Measurements from ENCODE around the gene YPEL1.
"Not testable (repeated sequence)": the region's sequence is repeated elsewhere in the genome, so short reads cannot be mapped to it uniquely, and the experiment has no call there.

YPEL1 gene

DNA sequence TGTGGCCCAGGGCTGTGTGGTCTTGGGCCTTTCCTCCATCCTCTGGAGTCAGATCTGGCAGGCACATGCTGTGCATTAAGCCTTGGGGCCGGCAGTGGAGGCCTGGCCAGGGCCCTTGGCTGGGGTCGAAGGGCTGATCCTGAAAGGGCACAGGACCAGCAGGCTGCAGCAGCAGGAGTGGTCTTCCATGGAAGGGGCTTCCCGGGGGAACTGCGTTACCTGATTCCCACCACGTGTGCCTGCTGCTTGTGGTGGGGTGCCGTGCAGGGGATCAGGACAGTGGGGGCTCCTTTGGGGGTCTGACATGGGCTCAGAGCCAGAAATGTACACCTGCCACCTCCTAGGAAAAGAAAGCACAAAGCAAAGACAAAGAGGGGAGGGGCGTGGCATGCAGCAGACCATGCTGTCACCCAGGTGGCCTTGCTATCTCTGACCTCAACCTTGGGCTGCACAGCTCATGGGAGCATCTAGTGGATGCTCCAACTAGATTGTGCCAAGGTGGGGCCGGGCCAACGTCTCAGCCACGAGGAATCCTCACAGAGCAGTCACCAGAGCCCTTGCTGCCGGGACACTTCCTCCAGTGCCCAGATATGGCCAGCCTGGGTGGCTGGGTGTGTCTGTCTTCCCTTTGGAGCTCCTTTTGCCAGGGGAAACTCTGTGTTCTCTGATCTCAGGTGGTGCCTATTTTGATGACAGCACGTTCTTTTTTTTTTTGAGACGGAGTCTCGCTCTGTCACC lies 17.9 kb upstream of the YPEL1 start:
- no peaks in the 10 kb centered on the region for H3K27me3 ChIP-seq (ENCODE audit: control insufficient read depth in 1 of 2, insufficient read depth in 2 of 2, low read length in 2 of 2)
- no peak overlapping the region for H3K9ac ChIP-seq (ENCODE audit: low read depth in 1 of 2, low read length in 2 of 2)
- no peaks in the 10 kb centered on the region for H3K9me3 ChIP-seq (ENCODE audit: control insufficient read depth in 1 of 2, low read length in 2 of 2)
- H3K27ac ChIP-seq (ENCODE audit: low read depth, low read length): no peak overlapping the region
- peaks cover 7 to 19% of the 10 kb centered on the region in 2 donors for H3K4me1 ChIP-seq (ENCODE audit: control insufficient read depth in 1 of 2, insufficient read depth in 2 of 2, low read length in 2 of 2)
- no peak overlapping the region for H3K4me3 ChIP-seq (ENCODE audit: low read depth in 1 of 2, low read length in 2 of 2)
- H3K36me3 ChIP-seq (ENCODE audit: control insufficient read depth in 1 of 2, insufficient read depth in 2 of 2, low read length in 2 of 2): peaks cover 5 to 14% of the 10 kb centered on the region in 2 donors

GRCh38 chr22:21752276-21752675 lies 16.7 kb upstream of the YPEL1 start:
- Histone ChIP-seq H3K9me3 (ENCODE audit: control insufficient read depth in 1 of 2, low read length in 2 of 2) (no peaks in the 10 kb centered on the region), H3K4me1 (ENCODE audit: control insufficient read depth in 1 of 2, insufficient read depth in 2 of 2, low read length in 2 of 2) (peaks cover 7 to 19% of the 10 kb centered on the region in 2 donors), H3K27ac (ENCODE audit: low read depth, low read length) (no peak overlapping the region), H3K27me3 (ENCODE audit: control insufficient read depth in 1 of 2, insufficient read depth in 2 of 2, low read length in 2 of 2) (no peaks in the 10 kb centered on the region), H3K9ac (ENCODE audit: low read depth in 1 of 2, low read length in 2 of 2) (no peak overlapping the region), H3K4me3 (ENCODE audit: low read depth in 1 of 2, low read length in 2 of 2) (no peak overlapping the region), H3K36me3 (ENCODE audit: control insufficient read depth in 1 of 2, insufficient read depth in 2 of 2, low read length in 2 of 2) (peaks cover 1 to 7% of the 10 kb centered on the region in 2 donors)

GRCh38 chr22:21745948-21746347 lies 10.4 kb upstream of the YPEL1 start:
- H3K9ac ChIP-seq (ENCODE audit: low read depth in 1 of 2, low read length in 2 of 2): no peak overlapping the region

DNA sequence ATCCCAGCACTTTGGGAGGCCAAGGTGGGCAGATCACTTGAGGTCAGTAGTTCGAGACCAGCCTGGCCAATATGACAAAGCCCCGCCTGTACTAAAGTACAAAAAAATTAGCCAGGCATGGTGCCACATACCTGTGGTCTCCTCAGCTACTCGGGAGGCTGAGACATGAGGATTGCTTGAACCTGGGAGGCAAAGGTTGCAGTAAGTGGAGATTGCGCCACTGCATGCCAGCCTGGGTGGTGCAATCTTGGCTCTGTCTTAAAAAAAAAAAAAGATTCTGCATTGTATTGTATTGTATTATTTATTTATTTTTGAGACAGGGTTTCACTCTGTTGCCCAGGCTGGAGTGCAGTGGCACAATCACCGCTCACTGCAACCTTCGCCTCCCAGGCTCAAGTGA lies 9.3 kb upstream of the YPEL1 start:
- not testable (repeated sequence) for H3K36me3 ChIP-seq (ENCODE audit: control insufficient read depth in 1 of 2, insufficient read depth in 2 of 2, low read length in 2 of 2)

More at GRCh38 chr22:21745948-21746347, 10.4 kb upstream of the YPEL1 start:
- no peaks in the 10 kb centered on the region for H3K36me3 ChIP-seq (ENCODE audit: control insufficient read depth in 1 of 2, insufficient read depth in 2 of 2, low read length in 2 of 2)
- no peaks in the 10 kb centered on the region for H3K27me3 ChIP-seq (ENCODE audit: control insufficient read depth in 1 of 2, insufficient read depth in 2 of 2, low read length in 2 of 2)
- H3K27ac ChIP-seq (ENCODE audit: low read depth, low read length): no peak overlapping the region
- H3K9me3 ChIP-seq (ENCODE audit: control insufficient read depth in 1 of 2, low read length in 2 of 2): no peaks in the 10 kb centered on the region
- H3K4me3 ChIP-seq (ENCODE audit: low read depth in 1 of 2, low read length in 2 of 2): no peak overlapping the region
- no peaks in the 10 kb centered on the region for H3K4me1 ChIP-seq (ENCODE audit: control insufficient read depth in 1 of 2, insufficient read depth in 2 of 2, low read length in 2 of 2)

GRCh38 chr22:21741790-21742189 lies 6.2 kb upstream of the YPEL1 start:
- H3K9ac ChIP-seq (ENCODE audit: low read depth in 1 of 2, low read length in 2 of 2): no peak overlapping the region
- no peaks in the 10 kb centered on the region for H3K36me3 ChIP-seq (ENCODE audit: control insufficient read depth in 1 of 2, insufficient read depth in 2 of 2, low read length in 2 of 2)
- H3K27ac ChIP-seq (ENCODE audit: low read depth, low read length): no peak overlapping the region
- no peaks in the 10 kb centered on the region for H3K4me1 ChIP-seq (ENCODE audit: control insufficient read depth in 1 of 2, insufficient read depth in 2 of 2, low read length in 2 of 2)
- no peak overlapping the region for H3K4me3 ChIP-seq (ENCODE audit: low read depth in 1 of 2, low read length in 2 of 2)
- no peaks in the 10 kb centered on the region for H3K27me3 ChIP-seq (ENCODE audit: control insufficient read depth in 1 of 2, insufficient read depth in 2 of 2, low read length in 2 of 2)
- H3K9me3 ChIP-seq (ENCODE audit: control insufficient read depth in 1 of 2, low read length in 2 of 2): no peaks in the 10 kb centered on the region

More for the DNA sequence above, 9.3 kb upstream of the YPEL1 start:
- H3K27ac ChIP-seq (ENCODE audit: low read depth, low read length); H3K4me3 ChIP-seq (ENCODE audit: low read depth in 1 of 2, low read length in 2 of 2); H3K4me1 ChIP-seq (ENCODE audit: control insufficient read depth in 1 of 2, insufficient read depth in 2 of 2, low read length in 2 of 2); H3K27me3 ChIP-seq (ENCODE audit: control insufficient read depth in 1 of 2, insufficient read depth in 2 of 2, low read length in 2 of 2); H3K9ac ChIP-seq (ENCODE audit: low read depth in 1 of 2, low read length in 2 of 2); H3K9me3 ChIP-seq (ENCODE audit: control insufficient read depth in 1 of 2, low read length in 2 of 2): not testable (repeated sequence)

DNA sequence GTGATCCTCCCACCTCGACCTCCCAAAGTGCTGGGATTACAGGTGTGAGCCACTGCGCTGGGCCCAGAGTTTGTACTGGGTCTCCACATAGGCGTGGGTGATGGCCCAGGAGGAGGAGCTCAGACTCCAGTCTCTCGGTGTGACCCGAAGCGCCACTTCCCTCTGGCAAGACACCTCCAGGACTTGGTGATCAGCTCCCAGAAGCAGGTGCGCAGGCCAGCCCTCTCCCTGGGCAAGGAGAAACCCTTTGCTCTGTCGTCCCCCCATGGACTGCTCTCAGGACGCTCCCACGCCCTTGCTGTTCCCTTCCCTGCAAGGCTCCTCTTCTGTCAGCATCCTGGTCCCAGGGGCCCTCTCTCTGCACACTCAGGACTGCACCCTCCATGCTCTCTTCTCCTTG lies 5.5 kb upstream of the YPEL1 start:
- Histone ChIP-seq H3K4me1 (ENCODE audit: control insufficient read depth in 1 of 2, insufficient read depth in 2 of 2, low read length in 2 of 2) (no peaks in the 10 kb centered on the region), H3K4me3 (ENCODE audit: low read depth in 1 of 2, low read length in 2 of 2) (no peak overlapping the region), H3K27ac (ENCODE audit: low read depth, low read length) (no peak overlapping the region), H3K9ac (ENCODE audit: low read depth in 1 of 2, low read length in 2 of 2) (no peak overlapping the region), H3K36me3 (ENCODE audit: control insufficient read depth in 1 of 2, insufficient read depth in 2 of 2, low read length in 2 of 2) (no peaks in the 10 kb centered on the region), H3K9me3 (ENCODE audit: control insufficient read depth in 1 of 2, low read length in 2 of 2) (no peaks in the 10 kb centered on the region), H3K27me3 (ENCODE audit: control insufficient read depth in 1 of 2, insufficient read depth in 2 of 2, low read length in 2 of 2) (no peaks in the 10 kb centered on the region)

- Histone ChIP-seq H3K27me3 (ENCODE audit: control insufficient read depth in 1 of 2, insufficient read depth in 2 of 2, low read length in 2 of 2) (no peaks in the 10 kb centered on the region), H3K36me3 (ENCODE audit: control insufficient read depth in 1 of 2, insufficient read depth in 2 of 2, low read length in 2 of 2) (no peaks in the 10 kb centered on the region), H3K4me3 (ENCODE audit: low read depth in 1 of 2, low read length in 2 of 2) (no peak overlapping the region), H3K27ac (ENCODE audit: low read depth, low read length) (no peak overlapping the region), H3K4me1 (ENCODE audit: control insufficient read depth in 1 of 2, insufficient read depth in 2 of 2, low read length in 2 of 2) (peaks cover 3% of the 10 kb centered on the region in 2 donors), H3K9me3 (ENCODE audit: control insufficient read depth in 1 of 2, low read length in 2 of 2) (no peaks in the 10 kb centered on the region), H3K9ac (ENCODE audit: low read depth in 1 of 2, low read length in 2 of 2) (no peak overlapping the region)
These were observed 4.3 kb upstream of the YPEL1 start for GRCh38 chr22:21739828-21740377.

DNA sequence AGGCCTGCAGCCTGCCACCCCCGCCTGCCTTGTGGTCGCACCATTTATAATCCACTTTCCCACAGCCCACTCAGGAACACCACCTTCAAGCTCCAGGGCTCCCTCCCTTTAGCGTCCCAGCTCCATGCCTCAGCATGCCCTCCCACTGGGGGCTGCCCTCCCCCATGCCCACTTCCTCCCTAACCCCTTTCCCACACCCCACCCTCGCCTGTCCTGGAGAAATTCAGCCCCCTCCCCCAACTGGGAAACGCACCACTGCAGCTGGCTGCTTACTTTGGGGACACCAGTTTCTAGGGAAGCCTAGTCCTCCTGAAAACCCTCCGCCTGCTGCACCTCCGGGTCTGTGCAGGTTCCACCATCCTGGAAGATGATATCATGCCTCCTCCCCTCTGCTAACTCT lies 3.4 kb upstream of the YPEL1 start:
- Histone ChIP-seq H3K36me3 (ENCODE audit: control insufficient read depth in 1 of 2, insufficient read depth in 2 of 2, low read length in 2 of 2) (no peaks in the 10 kb centered on the region), H3K4me1 (ENCODE audit: control insufficient read depth in 1 of 2, insufficient read depth in 2 of 2, low read length in 2 of 2) (peaks cover 9 to 12% of the 10 kb centered on the region in 2 donors), H3K9me3 (ENCODE audit: control insufficient read depth in 1 of 2, low read length in 2 of 2) (no peaks in the 10 kb centered on the region), H3K4me3 (ENCODE audit: low read depth in 1 of 2, low read length in 2 of 2) (no peak overlapping the region), H3K9ac (ENCODE audit: low read depth in 1 of 2, low read length in 2 of 2) (no peak overlapping the region), H3K27me3 (ENCODE audit: control insufficient read depth in 1 of 2, insufficient read depth in 2 of 2, low read length in 2 of 2) (peaks cover 3 to 5% of the 10 kb centered on the region in 2 donors), H3K27ac (ENCODE audit: low read depth, low read length) (no peak overlapping the region)

DNA sequence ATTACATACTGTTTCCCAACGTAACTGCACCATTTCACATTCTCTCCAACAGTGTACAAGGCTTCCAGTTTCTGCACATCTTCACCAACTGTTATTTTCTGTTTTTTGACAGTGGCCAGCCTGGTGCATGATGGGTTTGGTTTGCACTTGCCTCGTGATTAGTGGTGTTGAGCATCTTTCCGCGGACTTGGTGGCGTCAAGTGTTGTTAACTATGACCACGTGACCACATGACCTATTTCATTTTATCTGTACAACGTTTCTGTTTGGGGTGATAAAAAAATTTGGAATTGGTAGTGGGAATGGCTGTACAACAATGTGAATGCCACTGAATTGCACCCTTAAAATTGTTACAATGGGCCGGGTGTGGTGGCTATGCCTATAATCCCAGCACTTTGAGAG lies 2.5 kb upstream of the YPEL1 start:
- no peak overlapping the region for H3K4me3 ChIP-seq (ENCODE audit: low read depth in 1 of 2, low read length in 2 of 2)
- H3K9ac ChIP-seq (ENCODE audit: low read depth in 1 of 2, low read length in 2 of 2): no peak overlapping the region
- peaks cover 3 to 5% of the 10 kb centered on the region in 2 donors for H3K27me3 ChIP-seq (ENCODE audit: control insufficient read depth in 1 of 2, insufficient read depth in 2 of 2, low read length in 2 of 2)

DNA sequence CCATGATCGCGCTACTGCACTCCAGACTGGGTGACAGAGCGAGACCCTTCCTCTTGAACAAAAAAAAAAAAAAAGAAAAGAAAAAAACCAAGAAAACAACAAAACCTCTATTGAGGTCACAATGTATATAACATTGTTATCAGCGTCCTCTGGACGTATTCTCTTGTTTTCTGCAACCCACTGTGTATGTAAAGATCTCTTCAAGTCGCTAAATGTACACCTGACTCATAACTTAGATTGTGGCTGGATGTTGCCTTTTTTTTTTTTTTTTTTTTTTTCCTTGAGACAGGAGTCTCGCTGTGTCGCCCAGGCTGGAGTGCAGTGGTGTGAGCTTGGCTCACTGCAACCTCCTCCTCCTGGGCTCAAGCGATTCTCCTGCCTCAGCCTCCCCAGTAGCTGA lies 1.4 kb upstream of the YPEL1 start:
- H3K4me1 ChIP-seq (ENCODE audit: control insufficient read depth in 1 of 2, insufficient read depth in 2 of 2, low read length in 2 of 2): peaks cover 9 to 12% of the 10 kb centered on the region in 2 donors
- no peak overlapping the region for H3K4me3 ChIP-seq (ENCODE audit: low read depth in 1 of 2, low read length in 2 of 2)
- H3K9ac ChIP-seq (ENCODE audit: low read depth in 1 of 2, low read length in 2 of 2): no peak overlapping the region
- H3K27me3 ChIP-seq (ENCODE audit: control insufficient read depth in 1 of 2, insufficient read depth in 2 of 2, low read length in 2 of 2): peaks cover 3 to 5% of the 10 kb centered on the region in 2 donors
- no peaks in the 10 kb centered on the region for H3K36me3 ChIP-seq (ENCODE audit: control insufficient read depth in 1 of 2, insufficient read depth in 2 of 2, low read length in 2 of 2)
- H3K9me3 ChIP-seq (ENCODE audit: control insufficient read depth in 1 of 2, low read length in 2 of 2): no peaks in the 10 kb centered on the region
- H3K27ac ChIP-seq (ENCODE audit: low read depth, low read length): no peak overlapping the region

More for the DNA sequence above, 2.5 kb upstream of the YPEL1 start:
- Histone ChIP-seq H3K36me3 (ENCODE audit: control insufficient read depth in 1 of 2, insufficient read depth in 2 of 2, low read length in 2 of 2) (no peaks in the 10 kb centered on the region), H3K9me3 (ENCODE audit: control insufficient read depth in 1 of 2, low read length in 2 of 2) (no peaks in the 10 kb centered on the region), H3K27ac (ENCODE audit: low read depth, low read length) (no peak overlapping the region), H3K4me1 (ENCODE audit: control insufficient read depth in 1 of 2, insufficient read depth in 2 of 2, low read length in 2 of 2) (peaks cover 9 to 12% of the 10 kb centered on the region in 2 donors)

All from duodenal mucosa (tissue), 2 donors.